HuH-7.5 (cell line): ENCODE data around the gene NPEPL1.
"Not testable (repeated sequence)": the region's sequence is repeated elsewhere in the genome, so short reads cannot be mapped to it uniquely, and the experiment has no call there.

Experiments used
- DNase-seq: peaks from one replicate; pipeline ENCODE4 v3.0.0; 2011; ENCODE audit warnings: low spot score

The NPEPL1 gene, protein sequence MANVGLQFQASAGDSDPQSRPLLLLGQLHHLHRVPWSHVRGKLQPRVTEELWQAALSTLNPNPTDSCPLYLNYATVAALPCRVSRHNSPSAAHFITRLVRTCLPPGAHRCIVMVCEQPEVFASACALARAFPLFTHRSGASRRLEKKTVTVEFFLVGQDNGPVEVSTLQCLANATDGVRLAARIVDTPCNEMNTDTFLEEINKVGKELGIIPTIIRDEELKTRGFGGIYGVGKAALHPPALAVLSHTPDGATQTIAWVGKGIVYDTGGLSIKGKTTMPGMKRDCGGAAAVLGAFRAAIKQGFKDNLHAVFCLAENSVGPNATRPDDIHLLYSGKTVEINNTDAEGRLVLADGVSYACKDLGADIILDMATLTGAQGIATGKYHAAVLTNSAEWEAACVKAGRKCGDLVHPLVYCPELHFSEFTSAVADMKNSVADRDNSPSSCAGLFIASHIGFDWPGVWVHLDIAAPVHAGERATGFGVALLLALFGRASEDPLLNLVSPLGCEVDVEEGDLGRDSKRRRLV

DNA sequence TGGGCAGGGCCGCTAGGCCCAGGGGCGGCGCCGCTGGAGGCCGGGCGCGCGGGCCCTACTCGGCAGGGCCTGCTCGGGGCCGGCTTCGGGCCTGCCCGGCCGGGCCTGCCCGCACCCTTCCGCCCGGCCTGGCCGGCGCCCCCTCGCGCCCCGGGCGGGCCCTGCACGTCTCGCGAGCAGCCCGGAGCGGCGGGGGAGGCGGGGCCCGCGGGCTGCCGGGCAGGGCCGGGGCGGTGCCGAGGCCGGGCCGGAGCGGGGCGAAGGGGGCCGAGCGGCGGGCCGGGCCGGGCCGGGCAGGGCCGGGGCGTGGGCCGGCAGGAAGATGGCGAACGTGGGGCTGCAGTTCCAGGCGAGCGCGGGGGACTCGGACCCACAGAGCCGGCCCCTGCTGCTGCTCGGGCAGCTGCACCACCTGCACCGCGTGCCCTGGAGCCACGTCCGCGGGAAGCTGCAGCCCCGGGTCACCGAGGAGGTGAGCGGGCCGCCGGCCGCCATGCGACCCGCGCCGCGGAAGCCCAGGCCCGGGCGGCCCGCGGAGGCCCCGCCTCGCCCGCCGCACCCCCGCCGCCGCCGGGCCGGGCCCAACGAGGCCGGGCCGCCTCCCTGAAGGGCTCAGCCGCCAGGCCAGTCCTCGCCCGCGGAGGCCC is at the start of gene NPEPL1:
Gene NPEPL1, plus strand, starts transcription at position 222 of the 647 bp plus-strand sequence. Its CDS starts 101 bp downstream, at position 323.
- peak; percentile 98 for DNase-seq

DNA sequence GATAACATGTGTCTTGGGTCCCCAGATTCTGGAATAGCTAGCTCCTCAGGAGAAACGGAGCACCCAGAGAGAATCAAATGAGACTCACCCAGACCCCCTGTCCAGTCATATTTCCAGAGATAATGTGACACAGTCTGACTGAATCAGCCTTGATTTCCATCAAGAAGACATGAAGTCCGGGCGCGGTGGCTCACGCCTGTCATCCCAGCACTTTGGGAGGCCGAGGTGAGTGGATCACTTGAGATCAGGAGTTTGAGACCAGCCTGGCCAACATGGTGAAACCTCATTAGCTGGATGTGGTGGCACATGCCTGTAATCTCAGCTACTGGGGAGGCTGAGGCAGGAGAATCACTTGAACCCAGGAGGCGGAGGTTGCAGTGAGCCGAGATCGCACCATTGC is 49.7 kb upstream of the NPEPL1 start:
- DNase-seq, result not testable (repeated sequence)

DNA sequence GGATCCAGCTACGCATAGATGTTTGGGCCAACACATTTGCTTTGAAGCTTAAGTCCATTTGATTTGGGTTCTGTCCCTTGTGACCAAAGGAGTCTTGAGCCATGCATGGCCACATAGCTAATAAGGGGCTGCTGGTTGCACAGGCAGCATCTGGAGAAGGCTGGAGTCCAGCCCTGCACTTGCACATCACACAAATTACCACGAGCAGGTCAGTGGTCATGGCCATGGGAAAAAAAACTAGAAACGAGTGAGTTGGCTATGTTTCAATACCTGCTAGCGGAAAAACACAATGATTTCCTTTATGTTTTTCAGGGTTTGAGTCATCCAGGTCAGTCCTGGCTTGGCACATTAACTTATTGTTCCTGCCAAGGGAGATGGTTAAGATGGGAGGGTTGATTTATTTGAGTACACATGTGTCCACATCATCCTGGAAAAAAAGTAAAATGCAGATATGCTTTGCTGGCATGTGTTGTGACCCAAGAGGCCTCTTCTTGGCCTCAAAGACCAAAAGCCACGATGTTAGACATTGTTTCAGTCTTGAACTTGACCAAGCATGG is 47.1 kb upstream of the NPEPL1 start:
- no peak for DNase-seq

DNA sequence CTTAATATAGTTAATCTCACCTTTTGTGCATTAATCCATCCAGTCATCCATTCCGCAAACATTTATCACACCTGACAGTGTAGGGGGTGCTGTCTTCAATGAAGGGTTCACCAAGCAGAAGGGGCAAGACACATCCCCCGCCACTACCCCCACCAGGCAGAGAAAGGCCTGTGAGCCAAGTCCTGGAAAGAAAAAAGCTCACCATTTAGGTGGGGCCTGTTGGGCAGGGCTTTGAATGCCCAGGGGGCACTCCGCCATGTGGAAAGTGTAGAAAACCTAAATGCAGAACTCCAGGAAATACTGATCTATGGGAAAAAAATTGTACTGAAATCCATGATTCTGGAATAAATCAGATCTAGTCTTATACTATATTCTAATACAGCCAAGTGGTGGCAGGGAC is 46.3 kb upstream of the NPEPL1 start:
- no peak for DNase-seq

DNA sequence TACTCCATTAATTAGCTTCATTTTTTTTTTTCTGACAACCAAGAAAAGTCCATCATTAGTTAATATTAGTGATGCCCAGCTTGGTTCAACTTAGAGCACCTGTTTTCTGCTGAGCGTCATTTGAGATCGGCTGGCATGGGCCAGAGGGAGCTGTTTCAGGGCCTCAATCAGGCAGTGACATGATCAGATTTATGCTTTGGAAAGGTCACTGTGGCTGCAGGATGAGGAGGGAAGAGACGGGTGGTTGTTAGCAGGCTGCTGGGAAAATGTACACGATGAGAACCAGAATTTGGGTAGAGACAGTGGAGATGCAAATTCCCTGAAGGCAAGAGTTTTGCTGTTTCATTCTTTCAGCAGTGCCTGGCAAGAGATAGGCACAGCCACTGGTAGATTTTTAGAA is 45.9 kb upstream of the NPEPL1 start:
- DNase-seq, result no peak

DNA sequence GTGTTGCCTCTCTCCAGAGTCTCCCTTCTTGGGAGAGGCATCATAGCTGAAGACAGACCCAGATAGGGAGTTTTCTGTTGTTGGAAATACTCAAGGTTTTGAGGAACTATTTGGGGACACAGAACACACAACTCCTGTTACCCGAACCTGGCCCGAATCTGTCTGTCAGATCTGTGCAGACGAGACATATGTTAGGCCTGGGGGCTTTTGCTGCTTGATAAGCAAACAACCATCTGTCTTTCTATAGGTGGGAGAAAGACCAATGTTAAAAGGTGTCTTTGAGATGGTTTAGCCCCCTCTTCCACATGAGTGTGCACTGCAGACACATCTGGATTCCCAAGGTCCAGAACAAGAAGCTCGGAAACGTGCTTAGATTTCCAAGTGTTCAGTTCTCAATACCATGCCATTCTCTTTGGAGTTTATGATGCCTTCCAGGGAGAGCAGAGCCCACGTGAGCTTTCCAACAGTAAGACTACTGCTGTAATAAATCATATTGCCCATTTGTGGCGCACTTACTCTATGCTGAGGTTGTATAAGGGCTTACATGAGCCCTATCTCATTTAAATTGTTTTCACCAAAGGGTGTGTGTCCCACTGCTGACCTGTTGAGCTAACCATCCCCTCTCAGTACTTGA is 45.3 kb upstream of the NPEPL1 start:
- no peak for DNase-seq

DNA sequence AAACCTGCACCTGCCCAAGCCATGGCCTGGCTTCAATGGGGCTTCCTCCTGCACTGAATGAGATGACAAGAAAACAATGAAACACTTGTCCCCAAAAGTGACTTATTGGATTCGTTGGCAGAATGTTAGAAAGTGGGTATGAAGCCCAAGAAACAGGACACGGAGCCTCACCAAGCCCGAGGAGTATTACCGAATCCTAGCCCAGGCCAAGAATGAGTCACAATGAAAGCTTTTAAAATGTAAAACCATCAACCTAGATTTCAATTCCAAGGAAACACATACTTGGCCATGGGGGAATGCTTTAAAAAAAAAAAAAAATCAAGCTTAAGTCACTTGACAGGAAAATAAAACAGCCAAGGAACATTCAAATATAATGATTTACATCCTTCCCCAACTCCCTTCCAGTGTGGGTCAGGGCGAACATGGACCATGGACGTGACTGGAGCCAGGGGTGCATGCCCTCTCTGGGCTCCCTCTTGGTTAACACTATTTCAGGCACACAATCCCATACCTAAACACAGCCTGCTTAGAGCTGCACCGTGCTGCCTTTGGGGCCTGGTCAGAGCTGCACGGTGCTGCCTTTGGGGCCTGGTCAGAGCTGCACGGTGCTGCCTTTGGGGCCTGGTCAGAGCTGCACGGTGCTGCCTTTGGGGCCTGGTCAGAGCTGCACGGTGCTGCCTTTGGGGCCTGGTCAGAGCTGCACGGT is 44.7 kb upstream of the NPEPL1 start:
- DNase-seq, result no peak

DNA sequence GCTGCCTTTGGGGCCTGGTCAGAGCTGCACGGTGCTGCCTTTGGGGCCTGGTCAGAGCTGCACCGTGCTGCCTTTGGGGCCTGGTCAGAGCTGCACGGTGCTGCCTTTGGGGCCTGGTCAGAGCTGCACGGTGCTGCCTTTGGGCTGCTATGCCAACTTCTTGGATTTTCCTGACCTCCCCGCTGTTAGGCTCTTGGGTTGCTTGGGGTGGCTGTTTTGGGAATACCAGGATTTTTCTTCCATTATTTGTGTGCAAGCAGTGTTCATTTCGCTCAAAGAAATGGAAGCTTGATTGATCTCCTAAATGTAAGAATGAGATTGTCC is 44.1 kb upstream of the NPEPL1 start:
- DNase-seq, result not testable (repeated sequence)

DNA sequence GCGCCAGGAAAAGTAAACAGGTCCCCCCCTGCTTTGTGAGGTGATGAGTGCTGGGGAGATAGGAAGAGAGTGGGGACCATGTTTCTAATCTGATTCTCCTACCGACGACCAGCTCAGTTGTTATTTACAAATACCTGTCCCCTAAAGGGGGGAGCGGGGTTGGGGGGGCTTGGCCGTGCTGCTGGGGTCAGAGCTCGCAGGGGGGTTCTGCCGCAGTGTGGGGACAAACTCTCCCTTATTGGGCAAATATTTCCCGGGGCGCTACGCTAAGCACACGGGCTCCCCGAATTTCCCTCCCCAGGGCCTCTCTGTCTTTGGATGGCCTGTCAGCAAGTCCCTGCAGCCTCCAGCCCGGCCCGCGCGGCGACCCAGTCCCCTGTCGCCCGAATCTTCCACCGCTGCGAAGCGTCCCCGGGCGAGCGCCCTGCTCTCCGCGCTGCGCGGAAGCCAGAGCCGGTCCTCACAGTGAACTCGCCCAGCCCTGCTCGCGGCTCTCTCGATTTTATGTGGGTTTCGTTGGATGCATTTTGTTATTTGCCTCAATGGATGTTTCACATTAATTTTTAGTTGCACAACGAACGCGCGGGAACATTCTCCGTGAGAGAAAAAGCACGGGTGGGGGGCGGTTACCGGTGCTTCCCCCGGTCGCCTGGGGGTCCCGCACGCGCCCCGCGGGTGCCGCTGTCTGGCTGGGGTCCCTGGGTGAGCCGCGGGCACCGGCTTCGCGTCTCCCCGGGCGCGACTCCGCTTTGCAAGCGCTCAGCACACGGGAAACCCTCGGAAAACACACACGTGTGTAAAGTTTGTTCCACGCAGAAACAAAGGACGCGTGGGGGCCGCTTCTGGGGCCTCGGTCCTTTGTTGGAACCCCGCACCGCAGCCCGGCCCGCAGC is 43.1 kb upstream of the NPEPL1 start:
- peak; percentile 57 for DNase-seq

DNA sequence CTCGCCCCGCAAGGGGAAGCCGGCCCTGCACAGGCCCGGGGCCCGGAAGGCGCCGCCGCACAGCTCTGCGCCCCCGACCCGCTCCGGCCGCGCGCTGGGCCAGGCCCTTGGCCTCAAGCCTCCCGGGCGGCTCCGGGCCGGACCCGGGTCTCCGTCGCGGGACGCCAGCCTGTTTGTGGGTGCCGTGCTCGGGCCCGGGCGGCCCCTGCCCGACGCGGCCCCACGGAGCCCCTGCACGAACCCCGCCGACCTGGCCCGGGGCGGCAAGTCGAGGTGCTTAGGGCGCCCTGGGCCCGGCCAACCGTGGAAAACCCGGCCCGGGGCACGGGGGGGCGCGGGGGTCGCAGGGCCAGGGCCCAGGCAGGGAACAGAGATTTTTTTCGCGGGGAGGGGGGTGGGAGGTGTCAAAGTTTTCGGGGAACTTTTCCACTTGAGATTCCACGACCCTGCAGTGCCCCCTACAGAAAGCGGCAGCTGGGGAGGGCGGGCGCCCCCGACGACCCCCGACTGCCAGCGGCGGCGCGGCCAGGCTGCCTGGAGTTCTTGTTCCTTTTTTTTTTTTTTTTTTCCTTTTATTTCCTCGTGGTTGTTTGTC is 42.3 kb upstream of the NPEPL1 start:
- DNase-seq, result peak; percentile 66

DNA sequence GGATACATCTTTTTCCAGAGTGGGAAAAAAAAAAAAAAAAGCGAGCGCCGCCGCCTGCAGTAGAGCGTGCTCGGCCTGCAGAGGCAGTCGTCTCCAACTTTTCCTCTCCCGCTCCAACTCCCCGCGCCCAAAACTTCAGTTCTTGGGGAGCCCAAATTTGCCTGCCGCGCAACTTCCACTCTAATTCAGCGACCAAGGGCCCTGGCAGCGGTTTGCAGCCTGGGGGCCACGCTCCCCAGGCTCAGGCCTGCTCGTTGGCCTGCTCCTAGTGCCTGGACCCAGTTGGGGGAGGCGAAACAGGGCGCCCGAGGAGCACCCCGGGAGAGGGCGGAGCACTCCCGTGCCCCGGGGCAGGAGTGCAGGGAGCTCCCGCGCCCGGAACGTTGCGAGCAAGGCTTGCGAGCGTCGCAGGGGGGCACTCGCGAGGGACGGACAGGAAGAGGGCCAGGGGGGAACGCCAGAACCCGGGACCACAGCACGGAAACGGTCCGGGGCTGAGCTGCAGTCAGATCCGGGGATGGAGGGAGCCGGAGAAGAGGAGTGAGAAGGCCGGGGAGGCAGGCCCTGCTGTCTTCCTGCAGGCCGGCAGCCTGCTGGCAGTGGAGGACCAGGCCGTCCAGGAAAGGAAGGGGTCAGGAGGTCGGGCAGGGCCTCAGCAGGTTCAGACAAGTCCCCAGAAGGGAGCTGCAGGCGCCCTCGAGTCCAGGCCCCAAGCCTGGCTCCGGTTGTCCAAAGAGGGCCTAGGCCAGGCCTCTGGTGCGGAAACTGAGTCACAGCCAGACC is 41.6 kb upstream of the NPEPL1 start, which contains the start of gene STX16:
Gene STX16, plus strand, starts transcription at position 508 of the 783 bp plus-strand sequence. CDS start 724 bp downstream, outside the sequence.
- peak; percentile 98 for DNase-seq

DNA sequence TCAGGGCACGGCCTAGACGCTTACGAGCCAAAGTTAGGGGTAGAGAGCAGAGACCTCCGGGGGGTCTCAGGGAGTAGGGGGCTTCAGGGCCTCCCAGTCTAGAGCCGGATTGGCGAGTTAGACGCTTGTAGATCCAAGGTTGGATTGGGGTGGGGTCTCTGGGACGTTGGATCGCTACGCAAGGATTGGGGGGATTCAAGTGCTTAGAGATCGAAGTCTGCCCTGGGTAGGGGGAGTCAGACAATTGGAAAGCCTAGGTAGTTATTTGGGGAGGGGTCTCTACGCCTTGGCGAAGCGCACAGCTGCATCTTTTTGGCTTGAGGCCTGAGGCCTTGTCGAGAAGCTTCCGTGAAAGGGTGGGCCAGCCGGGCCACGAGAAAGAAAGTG is 41.0 kb upstream of the NPEPL1 start:
- no peak for DNase-seq

DNA sequence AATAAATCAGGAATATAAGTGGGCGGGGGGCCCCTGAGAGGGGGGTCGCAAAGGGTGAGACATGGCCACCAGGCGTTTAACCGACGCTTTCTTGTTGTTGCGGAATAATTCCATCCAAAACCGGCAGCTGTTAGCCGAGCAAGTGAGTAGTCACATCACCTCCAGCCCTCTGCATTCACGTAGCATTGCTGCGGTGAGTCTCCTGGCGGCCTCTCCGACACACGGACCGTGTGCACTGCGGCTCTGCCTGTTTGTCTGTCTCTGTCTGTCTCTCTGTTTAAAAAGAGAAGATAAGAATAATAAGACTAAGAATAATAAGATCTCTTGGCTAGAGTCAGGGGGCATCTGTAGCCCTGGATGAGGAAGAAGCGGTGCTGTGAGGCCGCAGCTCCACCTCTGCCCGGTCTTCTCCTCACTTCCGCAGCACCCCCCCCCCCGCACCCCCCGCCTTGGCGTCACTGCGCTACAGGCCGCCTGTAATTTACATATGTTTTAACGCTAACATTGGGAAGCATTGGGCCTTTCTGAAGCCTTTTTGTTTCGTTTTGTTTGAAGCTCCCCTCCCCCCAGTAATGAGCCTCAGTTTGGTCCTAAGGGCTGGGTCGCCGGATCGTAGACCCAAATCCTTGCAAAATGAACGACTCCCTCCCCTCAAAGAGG is 40.5 kb upstream of the NPEPL1 start:
- DNase-seq, result peak; percentile 72

DNA sequence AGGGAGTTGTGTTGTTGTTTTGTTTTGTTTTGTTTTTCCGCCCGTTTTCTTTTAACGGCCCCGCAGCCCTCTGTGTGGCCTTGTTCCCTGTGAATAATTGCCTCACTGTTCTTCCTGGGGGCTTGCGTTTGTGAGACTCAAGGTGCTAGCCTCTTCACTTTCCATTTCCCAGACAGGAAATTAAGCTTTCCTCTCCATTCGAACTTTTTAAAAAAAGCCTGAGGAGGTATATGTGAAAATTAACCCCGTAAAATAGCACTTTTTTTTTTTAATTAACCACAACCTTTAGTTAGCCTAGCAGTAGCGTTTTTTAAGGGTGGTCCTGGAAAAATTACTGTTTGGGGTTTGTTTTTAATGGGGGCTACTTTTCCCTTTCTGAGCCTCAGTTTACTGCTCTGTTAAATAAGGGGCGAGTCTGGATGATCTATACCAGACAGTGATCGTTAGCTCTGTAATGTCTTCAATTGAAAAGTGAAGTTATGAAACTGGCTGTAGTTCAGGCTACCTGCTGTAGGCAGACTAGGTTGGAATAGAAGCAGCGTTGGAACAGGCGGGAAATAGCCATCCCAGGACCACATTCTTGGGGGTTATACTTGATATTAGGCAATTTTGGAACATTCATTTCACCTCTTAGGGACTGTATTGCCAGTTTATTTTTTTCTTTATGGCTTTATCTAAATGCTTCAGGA is 39.9 kb upstream of the NPEPL1 start:
- DNase-seq, result no peak

DNA sequence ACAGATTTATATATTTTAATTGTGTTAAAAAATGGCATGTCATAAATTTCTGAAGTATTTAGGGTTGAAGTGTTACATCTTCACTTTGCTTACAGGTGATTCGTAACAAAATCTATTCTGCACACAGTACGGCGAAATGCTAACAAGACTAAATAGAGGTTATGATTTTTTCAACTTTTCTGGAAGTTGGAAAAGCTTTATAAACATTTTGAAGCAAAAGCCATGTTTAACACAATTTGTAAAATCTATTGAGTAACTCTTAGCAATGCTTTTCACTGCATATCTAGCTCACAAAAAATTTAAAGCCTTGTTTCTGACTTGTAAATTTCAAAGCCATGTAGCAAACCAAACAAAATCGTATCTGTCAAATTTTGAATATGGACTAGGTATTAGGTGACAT is 38.3 kb upstream of the NPEPL1 start:
- DNase-seq, result no peak

DNA sequence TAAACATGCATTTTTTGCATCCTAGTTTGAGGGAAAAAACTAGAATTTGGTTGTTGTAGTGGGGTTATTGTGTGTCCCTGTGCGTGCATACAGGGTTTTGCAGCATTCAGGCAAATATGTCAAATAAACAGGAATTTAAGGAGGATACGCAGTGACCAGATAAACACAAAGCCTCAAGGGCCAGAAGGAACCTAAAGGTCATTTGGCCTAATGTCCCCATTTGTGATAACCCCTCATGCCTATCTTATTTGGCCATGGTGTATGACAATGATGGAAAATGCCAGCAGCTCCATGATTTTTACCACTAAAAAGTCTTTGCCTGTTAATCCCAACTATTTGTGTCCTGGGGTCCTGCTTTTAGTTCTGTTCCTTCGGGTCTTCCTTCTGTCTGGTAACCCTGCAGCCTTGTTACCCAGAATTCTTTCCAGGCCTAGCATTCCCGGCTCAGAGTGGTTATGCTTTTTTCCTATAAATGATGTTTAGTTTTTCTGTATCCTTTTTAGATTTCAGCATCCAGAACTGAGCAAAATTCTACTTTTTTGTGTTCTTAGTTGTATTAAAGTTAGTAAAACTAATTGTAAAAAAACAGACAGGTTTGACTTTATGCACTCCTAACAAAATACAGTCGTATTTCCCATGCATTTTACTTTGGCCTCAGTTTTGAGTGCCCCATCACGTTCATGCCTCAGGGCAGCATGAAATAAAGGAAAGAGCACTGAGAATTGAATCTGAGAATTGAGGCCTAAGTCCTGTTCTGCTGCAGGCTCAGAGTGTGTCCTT is 37.1 kb upstream of the NPEPL1 start:
- no peak for DNase-seq

DNA sequence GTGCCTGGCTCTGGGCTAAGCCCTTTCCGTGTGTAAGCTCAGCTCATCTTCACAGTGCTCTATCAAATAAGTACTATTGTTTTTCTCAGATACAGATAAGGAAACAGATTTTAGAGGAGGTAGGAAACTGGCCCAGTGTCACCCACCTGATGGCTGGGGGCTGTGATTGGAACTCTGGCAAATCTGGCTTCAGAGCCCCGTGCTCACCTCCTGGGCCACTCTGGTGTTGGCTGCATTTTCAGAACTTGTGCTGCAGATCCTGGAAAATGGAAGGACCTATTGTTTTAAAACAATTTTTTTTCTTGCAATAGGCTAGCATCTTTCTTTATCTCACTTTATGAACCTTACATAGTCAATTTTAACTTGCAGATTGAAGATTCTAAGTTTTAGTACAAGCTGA is 35.8 kb upstream of the NPEPL1 start:
- no peak for DNase-seq

DNA sequence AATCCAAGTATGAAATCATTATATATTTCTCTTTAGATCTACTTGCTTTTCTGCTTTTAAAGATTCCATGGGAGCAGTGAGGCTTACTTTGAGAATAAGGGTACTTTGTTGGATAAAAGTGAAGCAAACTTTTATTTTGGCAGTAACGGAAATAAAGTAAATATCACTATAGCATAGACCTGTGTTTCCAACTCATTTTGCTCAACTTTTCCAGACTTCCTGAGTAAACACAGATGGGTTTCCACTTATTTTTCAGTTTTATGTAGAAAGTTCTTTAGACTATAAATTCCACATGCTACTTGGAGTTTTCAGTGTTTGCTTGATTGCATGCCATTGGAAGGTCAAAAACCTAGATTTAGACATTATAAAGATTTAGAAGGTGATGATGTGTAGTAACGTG is 35.3 kb upstream of the NPEPL1 start:
- no peak for DNase-seq
